NCI-H2029 (cell line): ENCODE measurements around the gene ARFGAP3.

Source experiments
- DNase-seq: peaks from one replicate; lab custom pipeline; 2025; lab: John Stamatoyannopoulos, UW

Gene ARFGAP3

DNA sequence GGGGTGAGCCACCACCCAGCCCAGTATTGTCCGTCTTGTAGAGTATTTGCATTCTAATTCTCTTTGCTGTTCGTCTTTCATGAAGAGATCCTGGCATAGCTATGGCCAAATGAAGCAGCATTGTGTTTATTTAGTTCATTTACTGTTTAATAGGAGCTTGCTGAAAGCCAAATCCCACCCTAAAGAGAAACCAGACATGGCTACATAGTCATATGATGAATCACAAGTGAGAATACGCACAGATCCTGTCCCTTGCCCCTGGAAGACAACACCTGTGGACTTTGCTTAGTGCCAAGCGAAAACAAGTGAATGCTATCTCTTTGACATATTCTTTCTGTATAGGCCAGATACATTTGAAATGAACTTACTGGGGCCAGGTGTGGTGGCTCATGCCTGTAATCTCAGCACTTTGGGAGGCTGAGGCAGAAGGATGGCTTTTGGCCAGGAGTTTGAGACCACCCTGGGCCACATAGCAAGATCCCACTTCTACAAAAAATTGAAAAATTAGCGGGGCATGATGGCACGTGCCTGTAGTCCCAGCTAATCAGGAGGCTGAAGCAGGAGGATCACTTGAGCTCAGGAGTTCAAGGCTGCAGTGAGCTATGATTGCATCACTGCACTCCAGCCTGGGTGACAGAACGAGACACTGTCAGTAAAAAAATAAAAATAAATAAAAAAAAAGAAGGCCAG lies 5.1 kb upstream of the ARFGAP3 start:
- no peak for DNase-seq

DNA sequence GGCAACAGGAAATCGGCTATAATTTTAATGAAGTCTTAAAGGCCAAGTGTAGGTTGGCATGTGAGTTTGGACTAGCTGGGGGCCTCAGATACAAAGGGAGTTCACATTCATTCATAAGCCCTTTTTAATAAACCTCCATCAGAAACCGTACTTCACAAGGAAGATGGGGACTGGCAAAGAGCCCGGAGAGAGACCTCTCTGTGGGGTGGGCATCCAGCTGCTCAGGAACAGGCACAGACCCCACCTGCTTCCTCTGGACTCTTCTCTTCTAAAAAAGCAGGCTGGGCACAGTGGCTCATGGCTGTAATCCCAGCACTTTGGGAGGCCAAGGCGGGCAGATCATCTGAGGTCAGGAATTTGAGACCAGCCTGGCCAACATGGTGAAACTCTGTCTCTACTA lies 3.9 kb upstream of the ARFGAP3 start:
- no peak for DNase-seq

DNA sequence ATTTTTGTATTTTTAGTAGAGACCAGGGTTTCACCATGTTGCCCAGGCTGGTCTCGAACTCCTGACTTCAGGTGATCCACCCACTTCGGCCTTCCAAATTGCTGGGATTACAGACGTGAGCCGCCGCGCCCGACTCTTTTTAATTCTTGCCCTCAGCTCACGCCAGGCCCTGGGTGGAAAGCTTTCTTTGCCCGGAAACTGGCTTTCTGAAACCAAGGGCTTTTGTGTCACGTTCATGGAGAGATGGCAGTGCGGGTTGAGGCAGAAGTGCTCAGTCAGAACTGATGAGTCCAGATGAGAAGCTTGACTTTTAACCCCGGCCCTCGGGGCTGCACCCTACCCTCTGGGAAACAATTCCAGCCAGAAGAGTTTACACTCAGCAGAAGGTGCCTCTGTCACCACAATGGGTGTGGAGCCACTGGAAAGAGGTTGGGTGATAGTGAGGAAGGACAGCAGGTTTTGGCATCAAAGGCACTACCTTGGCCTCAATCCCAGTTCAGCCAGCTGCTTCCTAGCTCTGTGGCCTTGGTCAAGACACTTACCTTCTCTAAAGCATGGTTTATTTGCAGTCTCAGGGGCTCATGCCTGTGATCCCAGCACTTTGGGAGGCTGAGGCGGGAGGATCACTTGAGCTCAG lies 890 bp upstream of the ARFGAP3 start:
- peak; percentile 71 for DNase-seq

- no peak for DNase-seq
These were observed 751 bp downstream of the ARFGAP3 start for GRCh38 chr22:42856179-42856864.

DNA sequence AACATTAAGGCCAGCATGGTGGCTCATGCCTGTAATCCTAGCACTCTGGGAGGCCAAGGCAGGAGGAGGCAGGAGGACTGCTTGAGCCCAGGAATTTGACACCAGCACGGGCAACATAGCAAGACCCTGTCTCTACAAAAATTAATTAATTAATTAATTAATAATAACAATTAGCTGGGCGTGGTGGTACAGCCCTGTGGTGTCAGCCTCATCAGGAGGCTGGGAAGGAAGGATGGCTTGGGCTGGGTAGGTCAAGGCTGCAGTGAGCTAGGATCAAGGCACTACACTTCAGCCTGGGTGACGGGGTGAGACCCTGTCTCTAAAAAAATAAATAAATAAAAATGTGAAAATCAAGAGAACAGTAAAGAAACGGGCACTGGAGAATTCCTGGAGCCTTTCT lies 1.4 kb downstream of the ARFGAP3 start:
- DNase-seq = no peak

DNA sequence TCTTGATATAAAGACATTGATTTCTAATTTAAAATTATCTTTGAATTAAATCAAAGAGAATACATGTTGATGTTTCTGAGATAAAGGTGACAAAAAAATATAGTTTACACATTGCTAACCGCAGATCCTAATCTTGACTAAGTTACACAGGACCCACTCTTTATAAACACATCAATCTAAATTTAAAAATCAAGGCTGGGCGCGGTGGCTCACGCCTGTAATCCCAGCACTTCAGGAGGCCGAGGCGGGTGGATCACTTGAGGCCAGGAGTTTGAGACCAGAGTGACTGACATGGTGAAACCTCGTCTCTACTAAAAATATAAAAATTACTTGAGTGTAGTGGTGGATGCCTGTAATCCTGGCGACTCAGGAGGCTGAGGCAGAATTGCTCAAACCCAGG lies 1.9 kb downstream of the ARFGAP3 start:
- no peak for DNase-seq

DNA sequence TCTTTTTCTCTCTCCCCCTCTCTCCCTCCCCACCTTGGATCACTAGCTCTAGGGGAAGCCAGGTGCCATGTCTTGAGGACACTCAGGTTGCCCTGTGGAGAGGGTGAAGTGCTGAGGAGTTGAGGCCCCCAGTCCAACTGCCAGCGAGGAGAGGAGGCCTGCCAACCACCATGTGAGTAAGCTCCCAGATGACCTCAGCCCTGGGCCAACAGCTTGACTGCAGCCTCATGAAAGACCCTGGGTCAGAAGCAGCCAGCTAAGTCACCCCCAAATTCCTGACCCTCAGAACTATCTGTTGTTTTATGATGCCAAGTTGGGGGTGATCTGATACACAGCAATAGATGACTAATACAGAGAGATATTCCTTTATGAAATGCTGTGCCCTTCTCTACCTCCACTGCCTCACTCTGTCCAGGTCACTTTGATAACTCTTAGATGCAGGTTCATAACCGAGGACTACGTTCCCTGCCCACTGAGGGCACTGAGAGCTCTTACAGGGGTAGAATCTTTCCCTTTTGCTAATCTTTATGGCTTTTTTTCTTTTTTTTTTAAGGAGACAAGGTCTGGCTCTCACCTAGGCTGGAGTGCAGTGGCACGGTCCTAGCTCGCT lies 8.0 kb downstream of the ARFGAP3 start:
- no peak for DNase-seq

GRCh38 chr22:42847110-42847509 lies 10.0 kb downstream of the ARFGAP3 start:
- no peak for DNase-seq

DNA sequence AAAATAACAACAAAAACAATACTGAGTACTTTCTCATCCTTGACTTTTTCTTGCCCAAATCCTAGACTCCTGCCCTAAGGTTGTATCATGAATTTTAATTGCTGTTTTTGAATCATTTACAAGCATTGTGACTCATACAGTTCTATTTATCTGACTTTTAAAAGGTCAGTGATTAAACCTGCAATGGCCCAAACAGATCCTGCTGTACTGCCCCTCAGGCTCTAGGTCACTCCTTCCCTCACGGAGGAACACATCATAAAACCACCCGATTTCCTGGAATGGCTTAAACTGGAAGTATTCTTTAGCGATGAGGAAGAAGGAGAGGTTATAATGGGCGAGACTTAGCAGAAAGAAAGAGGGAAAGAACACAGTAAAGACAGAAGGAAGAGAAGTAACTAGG lies 12.3 kb downstream of the ARFGAP3 start:
- no peak for DNase-seq

- no peak for DNase-seq
These were observed 14.3 kb downstream of the ARFGAP3 start for GRCh38 chr22:42842658-42843370.

- no peak for DNase-seq
These were observed 15.6 kb downstream of the ARFGAP3 start for GRCh38 chr22:42841444-42841843.

GRCh38 chr22:42837556-42837955 lies 19.5 kb downstream of the ARFGAP3 start:
- DNase-seq = no peak

- DNase-seq = no peak
These were observed 21.0 kb downstream of the ARFGAP3 start for GRCh38 chr22:42836026-42836425.

- no peak for DNase-seq
These were observed 22.7 kb downstream of the ARFGAP3 start for GRCh38 chr22:42834177-42834949.

DNA sequence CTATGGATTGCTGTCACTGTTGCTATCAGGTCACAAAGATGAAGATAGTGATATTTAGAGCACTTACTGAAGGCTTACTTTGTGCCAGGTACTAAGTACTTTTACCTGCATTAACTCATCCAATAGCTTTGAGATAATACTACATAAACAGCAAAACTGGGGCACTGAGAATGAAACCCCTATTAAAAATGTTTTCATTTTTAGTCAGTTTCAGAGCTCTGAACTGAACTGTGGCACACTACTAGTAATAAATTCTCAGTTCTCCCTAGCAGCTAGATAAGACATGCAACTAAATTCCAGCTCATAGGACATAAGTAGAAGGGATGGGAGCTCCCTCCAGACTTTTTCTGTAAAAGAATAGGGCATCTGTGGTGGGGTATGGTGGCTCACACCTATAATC lies 24.0 kb downstream of the ARFGAP3 start:
- DNase-seq = no peak

DNA sequence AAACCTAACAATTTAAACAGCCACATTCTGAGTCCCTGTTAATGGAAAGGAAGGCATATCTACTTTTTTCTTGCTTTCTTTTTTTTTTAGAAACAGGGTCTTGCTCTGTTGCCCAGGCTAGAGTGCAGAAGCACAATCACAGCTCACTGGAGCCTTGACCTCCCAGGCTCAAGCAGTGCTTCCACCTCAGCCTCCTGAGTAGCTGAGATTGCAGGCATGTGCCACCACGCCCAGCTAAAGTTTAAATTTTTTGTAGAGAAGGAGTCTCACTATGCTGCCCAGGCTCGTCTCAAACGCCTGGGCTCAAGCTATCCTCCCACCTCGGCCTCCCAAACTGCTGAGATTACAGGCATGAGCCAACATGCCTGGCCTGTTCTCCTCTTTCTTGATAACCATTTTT lies 25.4 kb downstream of the ARFGAP3 start:
- DNase-seq = no peak

DNA sequence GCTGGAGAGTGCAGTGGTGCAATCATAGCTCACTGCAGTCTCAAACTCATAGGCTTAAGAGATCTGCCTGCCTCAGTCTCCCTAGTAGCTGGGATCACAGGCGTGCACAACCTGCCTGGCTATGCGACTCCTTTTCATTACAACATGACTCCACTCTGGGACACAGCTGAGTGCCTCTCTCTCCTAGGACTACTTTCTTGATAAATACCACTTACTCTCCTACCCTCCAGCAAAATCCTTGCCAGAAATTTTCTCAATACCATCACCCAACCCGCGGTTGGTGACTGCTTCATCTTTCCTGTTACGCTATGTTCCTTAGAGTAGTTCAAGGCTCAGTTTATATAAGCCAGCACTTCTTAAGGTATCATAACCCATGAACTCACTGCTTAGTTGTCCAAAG lies 26.9 kb downstream of the ARFGAP3 start:
- DNase-seq = no peak

DNA sequence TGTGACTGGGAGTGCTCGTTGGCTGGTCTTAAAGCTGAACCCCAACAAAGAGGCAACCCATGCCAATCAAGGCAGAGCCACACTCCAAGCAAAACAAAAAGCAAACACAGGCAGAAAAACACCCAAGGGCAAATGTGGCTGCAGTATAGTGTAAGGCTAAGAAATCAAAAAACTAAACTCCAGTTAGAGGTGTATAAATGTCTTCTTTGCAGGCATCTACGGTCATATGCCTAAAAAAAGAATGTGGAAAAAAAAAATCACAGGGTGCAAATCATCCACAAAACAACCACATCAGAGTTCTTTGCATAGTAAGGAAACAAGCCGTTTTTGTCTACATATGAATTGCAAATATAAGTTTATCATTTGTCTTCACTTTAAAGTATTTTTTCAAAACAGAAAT lies 27.8 kb downstream of the ARFGAP3 start:
- no peak for DNase-seq

DNA sequence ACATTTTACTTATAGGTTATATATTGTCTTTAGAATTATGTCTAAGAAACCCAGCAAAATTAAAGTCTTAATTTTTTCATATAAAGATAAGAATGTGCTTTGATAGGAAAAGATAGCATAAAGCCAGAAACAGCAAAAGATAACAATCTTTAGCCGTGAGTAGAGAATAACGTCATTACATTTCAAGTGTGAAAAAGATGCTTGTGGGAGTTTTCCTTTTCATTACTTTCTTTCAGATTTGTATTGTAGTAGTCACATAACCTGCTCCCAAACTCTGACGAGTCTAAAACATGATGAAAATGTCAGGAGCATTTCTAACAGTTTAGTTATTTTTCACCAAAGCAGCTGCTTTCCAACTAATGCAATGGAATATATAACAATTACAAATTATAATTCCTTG lies 31.3 kb downstream of the ARFGAP3 start:
- DNase-seq = no peak

GRCh38 chr22:42821386-42821785 lies 35.7 kb downstream of the ARFGAP3 start:
- no peak for DNase-seq

GRCh38 chr22:42820045-42820763 lies 36.9 kb downstream of the ARFGAP3 start:
- no peak for DNase-seq
